ENCODE results near the gene HDAC8.

The HDAC8 gene

GRCh38 chrX:72313707-72314641 lies 258.7 kb downstream of the HDAC8 start:
- no peak for DNase-seq

- DNase-seq, result no peak
Observed at GRCh38 chrX:72312311-72312940, 260.2 kb downstream of the HDAC8 start.

- DNase-seq, result no peak
Observed at GRCh38 chrX:72309297-72310071, 263.2 kb downstream of the HDAC8 start.

- peak; percentile 58 for DNase-seq
Observed at GRCh38 chrX:72308566-72309296, 263.9 kb downstream of the HDAC8 start.

DNA sequence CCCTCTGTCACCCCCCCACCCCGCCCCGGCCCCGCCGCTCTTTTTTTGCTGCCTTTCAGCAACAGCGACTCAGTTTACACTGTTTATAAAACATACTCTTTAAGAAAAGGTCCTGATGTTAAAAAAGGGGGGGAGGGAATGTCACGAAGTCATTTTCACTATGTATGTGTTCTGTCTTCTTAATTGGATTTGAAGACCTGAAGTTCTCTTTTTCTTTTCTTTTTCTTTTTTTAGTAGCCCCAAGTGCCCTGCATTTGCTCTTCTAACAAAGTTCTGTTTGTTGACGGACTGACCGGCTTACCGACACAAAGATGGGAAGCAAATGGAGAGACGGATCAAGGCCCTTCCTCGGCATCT lies 264.5 kb downstream of the HDAC8 start:
- no peak for DNase-seq

- DNase-seq, result no peak
Observed at GRCh38 chrX:72307646-72308051, 265.0 kb downstream of the HDAC8 start.

DNA sequence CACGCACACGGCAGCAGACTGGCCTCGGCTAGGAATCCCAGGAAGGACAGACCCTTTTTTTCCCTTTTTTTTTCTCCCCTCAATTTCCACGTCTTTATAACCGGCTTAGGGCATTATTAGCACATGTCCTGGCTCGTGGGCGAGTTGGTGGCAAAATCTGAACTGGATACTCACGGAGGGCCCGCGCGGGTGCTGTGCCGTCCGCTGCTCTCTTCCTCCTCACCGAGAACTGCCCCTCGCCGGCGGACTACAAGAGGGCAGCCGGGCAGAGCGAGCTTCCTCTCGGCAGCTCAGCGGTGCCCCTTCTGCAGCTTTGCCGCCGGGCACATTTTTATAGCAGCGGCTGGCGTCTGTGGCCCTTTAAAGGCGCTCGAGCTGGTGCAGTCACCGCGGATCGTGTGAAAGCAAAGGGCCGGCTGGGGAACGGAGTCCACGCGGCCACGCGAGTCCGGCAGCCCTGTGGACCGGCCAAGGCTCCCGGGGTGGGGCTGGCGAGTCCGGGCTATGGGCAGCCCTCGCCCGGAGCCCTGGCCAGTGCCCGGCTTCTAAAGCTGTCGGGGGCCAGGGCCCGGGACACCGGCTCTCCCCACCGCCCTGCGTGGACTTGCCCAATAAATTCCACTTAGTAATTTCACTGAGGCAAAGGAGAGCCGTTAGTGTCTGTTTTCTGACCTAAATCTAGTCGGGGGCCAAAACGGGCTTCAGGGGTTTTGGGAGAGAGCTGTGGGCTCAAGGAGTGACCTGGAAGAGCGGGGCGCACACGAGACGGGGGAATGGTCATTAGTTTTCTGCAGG lies 265.6 kb downstream of the HDAC8 start:
- DNase-seq, result peak; percentile 56

DNA sequence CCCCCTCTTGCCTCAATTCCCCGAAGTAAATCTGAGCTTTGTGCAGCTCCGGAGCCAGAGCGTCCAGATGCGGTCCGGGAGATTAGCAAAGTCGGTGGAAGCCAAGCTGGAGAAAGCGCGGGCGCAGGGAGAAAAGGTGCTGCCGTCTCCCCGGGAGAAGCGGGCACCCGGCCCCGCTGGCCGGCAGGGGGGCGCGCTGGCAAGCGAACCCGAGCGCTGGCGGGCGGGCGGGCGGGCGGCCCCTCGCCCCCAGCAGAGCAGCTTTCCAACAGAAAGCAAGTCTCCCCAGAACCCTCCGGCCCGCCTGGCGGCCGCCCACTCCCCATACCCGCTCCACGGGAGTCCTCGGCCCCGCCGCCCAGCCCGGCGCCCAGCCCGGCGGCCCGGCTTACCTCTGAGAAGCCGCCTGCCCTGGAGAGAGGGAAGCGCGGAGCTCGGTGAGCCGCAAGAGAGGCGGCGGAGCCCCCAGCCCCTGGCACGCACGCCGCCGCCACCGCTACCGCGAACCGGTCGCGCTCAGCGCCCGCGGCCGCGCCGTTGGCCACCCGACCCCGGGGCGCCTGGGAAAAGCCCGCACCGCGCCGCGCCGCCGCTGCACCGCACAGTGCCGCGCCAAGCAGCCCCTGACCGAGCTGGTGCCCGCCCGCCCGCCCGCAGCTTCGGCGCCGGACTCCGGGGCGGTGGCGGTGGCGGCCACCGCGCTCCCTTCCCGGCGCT lies 266.4 kb downstream of the HDAC8 start:
- DNase-seq, result no peak

DNA sequence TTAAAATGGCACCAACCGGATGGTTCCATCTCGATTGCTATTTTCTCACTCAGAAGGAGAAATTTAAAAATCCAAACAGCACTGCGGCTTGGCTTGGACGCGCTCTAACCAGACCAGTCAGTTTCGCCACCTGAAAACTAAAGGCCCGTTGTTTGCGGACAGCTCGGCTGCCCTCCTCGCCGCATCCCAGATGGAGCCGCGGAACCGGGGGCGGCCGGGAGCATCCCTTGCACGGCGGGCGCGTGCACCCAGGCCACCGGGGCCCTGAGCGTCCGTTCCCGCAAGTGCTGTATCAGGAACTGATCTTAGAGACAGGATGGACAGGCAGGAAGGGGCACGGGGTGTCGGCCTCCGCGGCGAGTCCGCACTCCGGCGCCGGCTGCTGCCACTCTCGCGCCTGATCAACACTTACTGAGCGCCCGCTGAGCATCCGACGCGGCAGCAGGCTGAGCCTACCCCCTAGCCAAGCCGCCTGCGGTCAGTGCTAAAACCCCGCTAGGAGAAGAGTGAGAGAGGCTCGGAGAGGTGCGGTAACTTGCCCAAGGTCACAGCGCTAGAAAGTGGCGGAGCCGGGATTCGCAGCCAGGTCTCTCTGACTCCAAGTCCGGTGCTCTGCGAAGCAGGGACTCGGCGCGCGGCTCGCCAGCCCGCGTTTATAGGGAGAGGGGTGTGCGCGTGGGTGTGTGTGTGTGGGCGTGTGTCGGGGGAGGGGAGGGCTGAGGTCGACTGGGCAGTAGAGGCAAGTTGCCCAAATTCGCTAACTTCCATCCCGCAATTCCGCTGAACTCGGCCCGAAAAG lies 267.2 kb downstream of the HDAC8 start, which contains the start of gene CITED1:
TSS of gene CITED1 (minus strand) at position 629 of the 799 bp plus-strand sequence. CDS start 3,045 bp downstream, outside the sequence.
- DNase-seq, result no peak

GRCh38 chrX:72304877-72305276 lies 267.8 kb downstream of the HDAC8 start:
- no peak for DNase-seq

DNA sequence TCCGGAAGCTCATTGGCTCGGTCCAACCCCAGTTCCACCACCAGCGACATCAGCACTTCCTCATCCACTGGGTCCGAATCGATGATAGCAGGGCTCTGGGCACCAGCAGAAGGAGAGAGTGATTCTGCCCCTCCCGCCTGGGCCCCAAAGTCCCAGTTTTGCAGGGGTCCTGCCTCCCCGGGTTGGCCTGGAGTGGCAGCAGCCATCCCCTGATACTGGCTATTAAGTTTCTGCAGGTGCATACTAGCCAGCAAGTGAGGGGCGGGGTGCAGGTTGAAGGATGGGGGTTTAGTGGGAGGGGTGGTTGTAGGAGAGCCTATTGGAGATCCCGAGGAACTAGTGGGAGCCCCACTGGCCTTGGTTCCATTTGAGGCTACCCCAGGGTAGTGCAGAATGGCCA lies 270.9 kb downstream of the HDAC8 start:
- DNase-seq, result no peak

DNA sequence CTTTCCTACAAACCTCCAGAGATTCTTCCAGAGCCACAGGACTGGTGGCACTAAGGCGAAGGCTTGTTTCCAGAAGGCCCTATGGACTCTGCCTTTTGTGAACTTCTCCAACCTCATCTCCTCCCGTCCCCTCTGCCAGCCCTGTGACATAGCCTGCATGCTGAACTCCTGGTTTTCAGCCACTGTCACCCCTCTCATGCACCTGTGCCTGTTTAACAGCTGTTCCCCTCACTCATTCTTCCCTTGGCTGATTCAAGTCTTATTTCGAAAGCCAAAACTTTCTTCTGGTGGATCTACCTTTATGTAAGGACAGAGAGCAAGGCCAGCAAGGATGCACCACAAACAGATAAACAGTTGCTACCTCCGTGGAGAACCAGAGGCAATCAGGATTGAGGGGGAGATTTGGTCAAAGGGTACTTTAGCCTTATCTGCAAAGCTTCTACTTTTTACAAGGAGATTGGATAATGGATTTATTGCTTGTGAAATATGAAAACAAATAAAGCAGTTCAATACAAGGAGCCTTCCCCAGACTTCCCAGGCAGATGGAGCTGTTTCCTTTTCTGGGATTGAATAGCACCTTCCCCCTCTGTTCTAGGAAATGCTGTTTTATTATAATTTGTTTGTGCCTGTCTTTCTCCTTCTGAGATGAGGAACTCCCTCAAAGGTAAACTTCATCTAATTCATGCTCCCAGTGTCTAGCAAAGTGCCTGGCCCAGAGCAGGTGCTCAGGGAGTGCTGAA lies 272.6 kb downstream of the HDAC8 start:
- no peak for DNase-seq

DNA sequence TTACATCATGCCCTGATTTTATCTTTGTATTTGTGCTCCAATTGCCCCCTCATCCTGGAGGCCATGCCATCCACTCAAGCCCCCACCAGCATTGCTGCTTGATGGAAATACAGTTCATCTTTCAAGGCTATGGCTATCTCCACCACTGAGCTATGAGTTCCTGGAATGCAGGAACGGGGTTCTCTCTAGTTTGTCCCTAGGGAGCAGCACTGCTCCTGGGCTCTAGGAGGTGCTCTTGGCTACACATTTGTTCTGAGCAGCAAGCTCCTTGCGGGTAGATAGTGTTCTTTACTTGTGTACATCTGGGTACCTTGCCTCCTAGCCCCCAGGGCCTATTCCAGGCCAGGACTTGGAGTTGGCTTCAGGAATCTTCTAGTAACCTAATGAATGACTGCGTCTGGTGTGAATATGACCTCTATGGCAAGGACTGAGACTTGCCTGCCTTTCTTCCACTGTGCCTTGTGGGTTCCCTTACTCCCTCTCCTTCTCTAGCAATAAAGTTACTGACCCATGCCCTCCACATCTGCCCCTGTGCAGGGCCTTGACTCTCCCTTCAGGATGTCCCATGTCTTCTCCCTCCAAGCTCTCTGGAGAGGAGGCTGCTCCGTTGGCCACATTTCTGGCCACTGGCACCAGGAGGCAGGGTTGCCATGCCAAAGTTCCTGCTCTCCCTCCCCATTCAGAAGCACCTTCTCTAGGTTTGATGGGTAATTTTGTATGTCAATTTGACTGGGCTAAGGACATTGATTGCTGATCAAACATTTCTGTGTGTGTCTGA lies 274.5 kb downstream of the HDAC8 start:
- no peak for DNase-seq

GRCh38 chrX:72296991-72297390 lies 275.7 kb downstream of the HDAC8 start:
- DNase-seq, result no peak

- DNase-seq, result no peak
Observed at GRCh38 chrX:72295745-72296144, 276.9 kb downstream of the HDAC8 start.

DNA sequence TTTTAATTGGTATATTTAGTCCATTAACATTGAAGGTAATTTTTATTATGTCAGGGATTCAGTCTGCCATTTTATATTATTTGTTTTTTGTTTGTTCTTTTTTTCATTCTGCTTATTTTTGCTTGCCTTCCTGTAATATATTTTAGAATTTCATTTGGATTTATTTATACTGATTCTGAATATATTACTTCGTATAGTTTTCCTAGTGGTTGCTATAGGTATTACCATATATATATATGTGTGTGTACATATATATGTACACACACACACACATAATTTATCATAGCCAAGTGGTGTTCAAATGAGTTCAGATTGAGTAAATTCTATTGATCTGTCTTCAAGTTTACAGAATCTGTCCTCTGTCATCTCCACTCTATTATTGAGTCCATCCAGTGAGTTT lies 278.1 kb downstream of the HDAC8 start:
- no peak for DNase-seq

- no peak for DNase-seq
Observed at GRCh38 chrX:72282302-72282701, 290.3 kb downstream of the HDAC8 start.

- DNase-seq, result no peak
Observed at GRCh38 chrX:72280321-72280845, 292.3 kb downstream of the HDAC8 start.
